Subcutaneous adipose tissue (tissue), 4 donors: ENCODE measurements around the gene GNG7. TPM values are rescaled to one million over a fixed set of nuclear protein-coding genes. Genes with fewer than 3 reads are reported as not detected.

Experiments used
- total RNA-seq, 4 donors: library from RNA; depleted of rRNA; stranded (reverse); fragments of >200 nt; gene quantifications; one replicate each; pipeline ENCODE4 v1.1.0, GENCODE V29; 2016
- TF ChIP-seq, protein P1 (sequence below): fragments of 450-650 bp; IDR thresholded peaks from one replicate; pipeline ENCODE4 v1.5.1; 2016; ENCODE audit warnings: low read depth, mild to moderate bottlenecking, control low read depth, antibody characterized with exemption, moderate library complexity

Gene GNG7
- total RNA-seq, 4 donors from 2014 or later = 0.16 to 3.6 (median 0.82) TPM

DNA sequence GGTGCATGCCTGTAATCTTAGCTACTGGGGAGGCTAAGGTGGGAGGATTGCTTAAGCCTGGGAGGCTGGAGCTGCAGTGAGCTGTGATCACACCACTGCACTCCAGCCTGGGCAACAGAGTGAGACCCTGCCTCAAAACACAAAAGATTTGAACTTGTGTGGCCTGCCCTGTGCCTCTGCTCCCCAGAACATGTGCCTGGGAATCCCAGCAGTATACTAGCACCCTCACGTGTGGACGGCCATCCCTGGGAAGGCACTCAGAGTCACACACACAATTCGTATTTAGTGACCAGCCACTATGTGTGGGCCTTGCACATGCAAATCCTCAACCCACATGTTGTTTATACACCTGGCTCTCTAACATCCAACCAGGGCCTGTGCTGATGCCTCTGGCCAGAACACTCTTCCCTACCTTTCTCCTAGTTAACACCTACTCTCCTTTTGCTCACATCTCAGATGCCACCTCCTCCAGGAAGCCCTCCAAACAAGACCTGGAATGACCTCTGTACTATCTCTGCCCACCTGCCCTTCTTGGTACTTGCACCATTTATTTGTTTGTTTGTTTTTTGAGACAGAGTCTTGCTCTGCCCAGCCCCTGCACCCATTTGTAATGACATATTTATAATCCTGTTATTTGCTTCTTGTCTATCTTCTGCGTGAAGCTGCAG lies 218.9 kb downstream of the GNG7 start:
- TF ChIP-seq, protein P1, sequence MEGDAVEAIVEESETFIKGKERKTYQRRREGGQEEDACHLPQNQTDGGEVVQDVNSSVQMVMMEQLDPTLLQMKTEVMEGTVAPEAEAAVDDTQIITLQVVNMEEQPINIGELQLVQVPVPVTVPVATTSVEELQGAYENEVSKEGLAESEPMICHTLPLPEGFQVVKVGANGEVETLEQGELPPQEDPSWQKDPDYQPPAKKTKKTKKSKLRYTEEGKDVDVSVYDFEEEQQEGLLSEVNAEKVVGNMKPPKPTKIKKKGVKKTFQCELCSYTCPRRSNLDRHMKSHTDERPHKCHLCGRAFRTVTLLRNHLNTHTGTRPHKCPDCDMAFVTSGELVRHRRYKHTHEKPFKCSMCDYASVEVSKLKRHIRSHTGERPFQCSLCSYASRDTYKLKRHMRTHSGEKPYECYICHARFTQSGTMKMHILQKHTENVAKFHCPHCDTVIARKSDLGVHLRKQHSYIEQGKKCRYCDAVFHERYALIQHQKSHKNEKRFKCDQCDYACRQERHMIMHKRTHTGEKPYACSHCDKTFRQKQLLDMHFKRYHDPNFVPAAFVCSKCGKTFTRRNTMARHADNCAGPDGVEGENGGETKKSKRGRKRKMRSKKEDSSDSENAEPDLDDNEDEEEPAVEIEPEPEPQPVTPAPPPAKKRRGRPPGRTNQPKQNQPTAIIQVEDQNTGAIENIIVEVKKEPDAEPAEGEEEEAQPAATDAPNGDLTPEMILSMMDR = no peak

DNA sequence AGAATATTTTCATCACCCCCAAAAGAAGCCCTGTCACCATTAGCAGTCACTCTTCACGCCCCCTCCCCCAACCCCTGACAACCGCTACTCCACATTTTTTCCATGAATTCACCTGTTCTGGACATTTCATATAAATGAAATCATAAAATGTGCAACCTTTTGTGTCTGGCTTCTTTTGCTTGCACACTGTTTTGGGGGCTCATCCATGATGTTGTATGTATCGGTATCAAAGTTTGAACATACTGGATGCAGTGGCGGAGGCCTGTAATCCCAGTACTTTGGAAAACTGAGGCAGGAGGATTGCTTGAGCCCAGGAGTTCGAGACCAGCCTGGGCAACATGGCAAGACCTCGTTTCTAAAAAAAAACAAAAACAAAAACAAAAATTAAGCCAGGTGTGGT lies 219.4 kb downstream of the GNG7 start:
- TF ChIP-seq, protein P1 = no peak

DNA sequence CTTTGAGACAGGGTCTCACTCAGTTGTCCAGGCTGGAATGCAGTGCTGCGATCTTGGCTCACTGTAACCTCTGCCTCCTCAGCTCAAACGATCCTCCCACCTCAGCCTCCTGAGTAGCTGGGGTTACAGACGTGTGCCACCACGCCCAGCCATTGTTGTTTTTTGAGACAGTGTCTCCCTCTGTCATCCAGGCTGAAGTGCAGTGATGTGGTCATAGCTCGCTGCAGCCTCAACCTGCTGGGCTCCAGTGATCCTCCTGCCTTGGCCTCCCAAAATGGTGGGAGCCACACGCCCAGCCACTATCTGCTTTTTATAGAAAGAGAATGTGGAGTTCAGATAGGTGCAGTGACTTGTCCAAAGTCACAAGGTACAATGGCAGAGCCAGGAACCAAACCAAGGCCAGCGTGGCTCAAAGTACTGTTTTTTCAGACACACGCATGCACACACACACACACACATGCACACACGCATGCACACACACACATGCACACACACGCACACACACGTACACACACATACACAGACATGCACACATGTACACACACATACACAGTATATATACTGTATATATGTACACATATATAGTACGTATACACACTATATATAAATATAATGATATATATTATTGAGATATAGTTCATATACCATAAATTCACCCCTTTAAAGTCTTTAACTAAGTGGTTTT lies 220.0 kb downstream of the GNG7 start:
- TF ChIP-seq, protein P1 = no peak

DNA sequence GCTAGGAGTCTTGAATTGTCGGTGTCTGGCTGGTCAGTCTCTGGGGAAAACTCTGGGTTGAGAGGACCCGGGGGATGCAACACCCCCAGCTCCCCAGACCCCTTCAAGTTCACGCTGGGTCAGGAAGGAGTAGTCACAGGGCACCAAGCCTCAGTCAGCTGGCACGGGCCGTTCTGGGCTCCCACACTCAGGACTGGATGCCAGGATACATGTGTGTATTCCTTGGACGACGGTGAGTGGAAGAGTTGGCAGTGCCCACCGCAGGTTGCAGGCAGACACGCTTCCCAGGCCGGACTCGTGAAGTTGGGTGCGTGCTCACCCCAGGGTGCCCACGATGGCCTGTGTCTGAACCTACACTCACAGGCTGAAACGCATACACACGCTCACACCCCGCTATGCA lies 221.0 kb downstream of the GNG7 start:
- TF ChIP-seq, protein P1 = no peak

DNA sequence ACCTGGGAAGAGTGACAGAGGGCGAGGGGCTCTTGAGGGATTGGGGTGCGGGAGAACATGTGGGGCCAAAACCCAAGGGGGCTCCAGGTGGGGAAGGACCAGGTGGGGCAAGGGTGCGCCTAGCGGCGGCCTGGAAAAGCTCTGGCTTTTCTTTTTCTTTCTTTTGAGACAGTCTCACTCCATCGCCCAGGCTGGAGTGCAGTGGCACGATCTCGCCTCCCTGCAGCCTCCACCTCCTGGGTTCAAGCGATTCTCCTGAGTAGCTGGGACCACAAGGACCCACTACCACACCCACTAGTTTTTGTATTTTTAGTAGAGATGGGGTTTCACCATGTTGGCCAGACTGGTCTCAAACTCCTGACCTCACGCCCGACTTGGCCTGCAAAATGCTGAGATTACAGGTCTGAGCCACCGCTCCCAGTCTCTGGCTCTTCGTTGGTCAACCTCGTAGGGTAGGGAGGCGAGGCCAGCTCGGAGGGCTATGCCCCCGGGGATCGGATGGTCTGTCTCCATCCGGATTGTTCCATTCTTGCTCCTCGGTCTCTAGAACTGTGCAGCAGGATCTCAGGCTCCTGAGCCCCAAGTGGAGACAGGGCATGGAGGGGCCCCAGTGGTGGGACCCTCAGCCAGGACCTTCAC lies 222.8 kb downstream of the GNG7 start:
- TF ChIP-seq, protein P1 = no peak

DNA sequence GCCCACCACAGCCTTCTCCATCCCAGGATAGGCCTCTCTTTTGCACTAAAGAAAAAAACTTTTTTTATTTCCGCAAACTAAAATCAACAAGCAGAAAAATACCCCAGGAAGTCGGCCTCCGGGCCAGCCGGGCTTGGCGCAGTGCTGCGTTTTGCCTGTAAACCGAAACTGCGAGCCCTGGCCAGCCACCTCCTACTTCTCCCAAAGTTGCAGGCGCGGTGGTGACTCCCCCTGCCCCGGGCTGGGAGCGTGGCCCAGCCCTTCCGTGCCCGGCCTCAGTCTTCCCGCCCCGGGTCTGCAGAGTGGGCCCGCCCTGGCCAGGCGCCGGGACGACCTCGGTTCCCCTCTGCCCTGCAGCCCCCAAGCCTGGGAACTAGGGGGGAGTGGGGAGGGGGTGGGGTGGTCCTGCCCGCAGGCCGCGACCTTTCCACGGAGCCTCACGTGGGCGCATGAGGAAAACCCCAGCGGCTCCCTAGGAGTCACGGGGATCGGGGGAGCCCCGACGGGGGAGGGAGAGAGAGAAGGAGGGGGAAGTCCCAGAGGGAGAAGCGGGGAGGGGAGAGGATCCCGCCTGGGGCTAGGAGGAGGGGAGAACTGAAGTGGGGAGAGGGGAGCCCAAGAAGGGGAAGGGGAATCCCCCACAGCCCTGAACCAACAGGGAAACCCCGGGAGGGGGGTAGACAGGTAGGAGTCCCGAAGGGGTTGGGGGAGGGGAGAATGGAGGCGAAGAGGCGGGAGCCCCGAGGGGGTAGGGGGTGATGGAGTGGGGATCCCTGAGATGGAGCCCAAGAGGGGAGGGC lies 223.5 kb downstream of the GNG7 start:
- TF ChIP-seq, protein P1 = no peak
